ENCODE measurements around the gene NEURL1. TPM values are rescaled to one million over a fixed set of nuclear protein-coding genes. Genes with fewer than 3 reads are reported as not detected.

The NEURL1 gene
- total RNA-seq, 1 donor = not detected

DNA sequence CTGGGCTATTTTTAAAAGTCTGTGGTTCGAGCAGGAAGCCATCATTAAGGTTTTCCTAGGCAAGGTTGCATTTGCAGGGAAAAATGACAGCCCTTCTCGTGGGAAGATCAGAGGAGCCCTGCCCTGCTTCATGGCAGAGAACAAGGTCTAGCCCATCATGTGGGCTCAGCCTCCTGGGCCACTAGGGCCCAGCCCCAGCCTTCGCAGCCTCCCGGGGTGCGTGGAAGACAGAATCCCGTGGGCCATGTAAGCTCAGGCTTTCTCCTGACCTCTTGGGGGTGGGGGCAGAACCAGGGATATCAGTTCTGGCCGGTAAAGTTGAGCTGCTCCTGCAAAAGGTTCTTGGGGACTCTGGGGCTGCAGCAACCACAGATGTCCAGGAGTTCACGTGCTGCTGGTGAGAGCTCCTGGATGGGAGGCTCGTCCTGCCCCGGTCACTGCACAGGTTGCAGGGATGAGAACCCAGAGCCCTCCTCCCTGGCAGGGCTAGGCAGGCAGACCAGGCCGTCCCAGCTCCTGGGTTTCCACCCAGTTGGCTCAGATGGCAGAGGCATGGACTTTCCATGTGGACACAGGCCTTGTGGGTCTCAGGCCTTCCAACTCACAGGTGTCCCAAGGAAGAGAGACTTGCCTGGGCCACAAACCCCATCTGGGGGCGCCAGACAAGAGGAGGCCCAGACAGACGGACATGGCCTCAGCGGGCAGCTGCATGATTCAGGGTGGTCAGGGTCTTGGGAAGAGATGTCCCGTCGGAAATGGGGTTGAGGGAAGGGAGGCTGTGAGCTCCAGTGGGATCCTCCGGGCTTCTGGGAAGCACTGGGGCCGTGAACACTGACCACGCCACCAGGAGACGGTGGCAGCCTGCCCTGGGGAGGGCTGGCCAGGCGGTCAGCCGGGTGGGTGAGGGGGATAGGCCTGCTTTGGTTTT, 126.2 kb downstream of the NEURL1 start:
- H3K4me2 ChIP-seq (ENCODE audit: insufficient read depth, low read length) = peak overlapping the region; percentile 29
- DNase-seq (ENCODE audit: insufficient read length, low spot score, missing footprints) = peak; percentile 84
- H3K27ac ChIP-seq (ENCODE audit: low read depth, low read length) = peak overlapping the region; percentile 87
- H3K4me1 ChIP-seq (ENCODE audit: insufficient read depth, low read length) = peaks cover 60% of the 10 kb centered on the region
- no peak overlapping the region for H2AFZ ChIP-seq (ENCODE audit: low read length)
- peaks cover 8% of the 10 kb centered on the region for H4K20me1 ChIP-seq (ENCODE audit: insufficient read depth, low read length)
- no peaks in the 10 kb centered on the region for H3K79me2 ChIP-seq (ENCODE audit: insufficient read depth, low read length)
- H3K36me3 ChIP-seq (ENCODE audit: insufficient read depth, low read length) = peaks cover 54% of the 10 kb centered on the region
- TF ChIP-seq, protein P1, sequence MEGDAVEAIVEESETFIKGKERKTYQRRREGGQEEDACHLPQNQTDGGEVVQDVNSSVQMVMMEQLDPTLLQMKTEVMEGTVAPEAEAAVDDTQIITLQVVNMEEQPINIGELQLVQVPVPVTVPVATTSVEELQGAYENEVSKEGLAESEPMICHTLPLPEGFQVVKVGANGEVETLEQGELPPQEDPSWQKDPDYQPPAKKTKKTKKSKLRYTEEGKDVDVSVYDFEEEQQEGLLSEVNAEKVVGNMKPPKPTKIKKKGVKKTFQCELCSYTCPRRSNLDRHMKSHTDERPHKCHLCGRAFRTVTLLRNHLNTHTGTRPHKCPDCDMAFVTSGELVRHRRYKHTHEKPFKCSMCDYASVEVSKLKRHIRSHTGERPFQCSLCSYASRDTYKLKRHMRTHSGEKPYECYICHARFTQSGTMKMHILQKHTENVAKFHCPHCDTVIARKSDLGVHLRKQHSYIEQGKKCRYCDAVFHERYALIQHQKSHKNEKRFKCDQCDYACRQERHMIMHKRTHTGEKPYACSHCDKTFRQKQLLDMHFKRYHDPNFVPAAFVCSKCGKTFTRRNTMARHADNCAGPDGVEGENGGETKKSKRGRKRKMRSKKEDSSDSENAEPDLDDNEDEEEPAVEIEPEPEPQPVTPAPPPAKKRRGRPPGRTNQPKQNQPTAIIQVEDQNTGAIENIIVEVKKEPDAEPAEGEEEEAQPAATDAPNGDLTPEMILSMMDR (IDR thresholded peaks at IDR 0.05; ENCODE audit: extremely low read depth, low read depth, low read length) = no peak
- no peak overlapping the region for H3K4me3 ChIP-seq (ENCODE audit: insufficient read depth, low read length)
- no peaks in the 10 kb centered on the region for H3K9me3 ChIP-seq (ENCODE audit: low read depth, low read length)
- no peaks in the 10 kb centered on the region for H3K27me3 ChIP-seq (ENCODE audit: insufficient read depth, low read length)

DNA sequence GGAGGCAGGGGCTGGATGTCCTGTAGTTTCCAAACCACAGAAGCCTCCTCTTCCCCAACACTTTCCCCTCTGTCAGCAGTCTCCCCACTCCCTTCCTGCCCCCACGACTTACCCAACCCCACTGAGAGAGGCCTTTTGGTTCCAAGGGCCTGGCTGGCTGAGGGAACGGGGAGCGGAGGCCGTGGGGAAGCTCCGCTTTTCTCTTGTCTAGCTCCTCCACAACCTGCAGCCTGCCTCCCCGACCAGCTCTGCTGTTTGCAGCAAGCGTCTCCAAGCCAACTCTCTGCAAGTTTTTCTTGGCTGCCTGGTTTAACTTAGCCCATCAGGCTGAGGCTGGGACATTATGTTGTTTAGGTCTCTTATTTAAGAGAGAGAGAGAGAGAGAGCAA, 126.8 kb downstream of the NEURL1 start:
- TF ChIP-seq, protein P1 (IDR thresholded peaks at IDR 0.05; ENCODE audit: extremely low read depth, low read depth, low read length) = no peak
- peak overlapping the region; percentile 87 for H3K27ac ChIP-seq (ENCODE audit: low read depth, low read length)
- no peak overlapping the region for H2AFZ ChIP-seq (ENCODE audit: low read length)
- no peaks in the 10 kb centered on the region for H3K27me3 ChIP-seq (ENCODE audit: insufficient read depth, low read length)
- peaks cover 57% of the 10 kb centered on the region for H3K36me3 ChIP-seq (ENCODE audit: insufficient read depth, low read length)
- peaks cover 12% of the 10 kb centered on the region for H4K20me1 ChIP-seq (ENCODE audit: insufficient read depth, low read length)
- no peak overlapping the region for H3K4me3 ChIP-seq (ENCODE audit: insufficient read depth, low read length)
- no peak overlapping the region for H3K4me2 ChIP-seq (ENCODE audit: insufficient read depth, low read length)
- peaks cover 54% of the 10 kb centered on the region for H3K4me1 ChIP-seq (ENCODE audit: insufficient read depth, low read length)
- H3K79me2 ChIP-seq (ENCODE audit: insufficient read depth, low read length) = peaks cover 2% of the 10 kb centered on the region
- no peaks in the 10 kb centered on the region for H3K9me3 ChIP-seq (ENCODE audit: low read depth, low read length)
- DNase-seq (ENCODE audit: insufficient read length, low spot score, missing footprints) = peak; percentile 41

DNA sequence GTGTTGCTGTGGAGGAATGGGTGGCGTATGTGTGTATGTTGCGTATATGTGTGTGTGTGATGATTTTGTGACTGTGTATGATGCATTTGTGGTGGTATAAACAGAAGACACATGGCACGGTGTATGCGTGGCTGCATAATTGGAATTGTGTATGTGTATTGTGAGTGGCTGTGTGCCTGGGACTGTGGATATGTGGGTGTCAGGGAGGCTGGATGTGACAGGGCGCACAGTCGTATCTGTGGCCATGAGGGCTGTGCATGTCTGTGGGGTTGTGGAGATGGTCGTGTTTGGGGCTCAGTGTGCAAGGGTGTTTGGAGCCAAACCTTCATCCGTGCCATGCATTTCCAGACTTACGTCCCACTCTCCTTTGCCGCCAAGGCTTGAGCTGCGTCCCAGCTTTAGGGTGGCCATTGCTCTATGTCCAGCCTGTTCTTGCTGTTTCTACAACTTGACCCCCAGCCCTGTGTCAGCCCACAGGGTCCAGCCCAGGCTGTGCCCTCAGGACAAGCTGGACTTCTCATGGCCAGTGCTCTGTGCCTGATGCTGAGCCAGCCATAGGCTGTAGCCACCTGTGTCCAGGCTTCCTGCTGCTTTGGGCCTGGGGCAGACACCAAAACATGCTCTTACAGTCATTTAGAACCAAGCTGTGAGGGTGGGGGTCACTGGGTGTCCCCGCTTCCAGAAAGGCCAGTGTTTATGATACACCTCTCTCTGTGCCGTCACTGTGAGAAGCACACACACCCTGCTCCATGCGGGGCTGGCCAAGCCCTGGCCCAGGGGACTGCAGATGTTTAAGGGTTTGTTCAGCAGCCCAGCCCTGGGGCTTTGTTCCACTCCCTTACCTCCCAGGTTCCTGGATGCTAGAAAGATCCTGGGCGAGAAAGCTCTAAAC, 127.6 kb downstream of the NEURL1 start:
- no peak overlapping the region for H3K4me3 ChIP-seq (ENCODE audit: insufficient read depth, low read length)
- peak overlapping the region; percentile 87 for H3K27ac ChIP-seq (ENCODE audit: low read depth, low read length)
- peaks cover 47% of the 10 kb centered on the region for H3K4me1 ChIP-seq (ENCODE audit: insufficient read depth, low read length)
- H3K36me3 ChIP-seq (ENCODE audit: insufficient read depth, low read length) = peaks cover 62% of the 10 kb centered on the region
- no peak overlapping the region for H2AFZ ChIP-seq (ENCODE audit: low read length)
- H3K4me2 ChIP-seq (ENCODE audit: insufficient read depth, low read length) = no peak overlapping the region
- H4K20me1 ChIP-seq (ENCODE audit: insufficient read depth, low read length) = peaks cover 12% of the 10 kb centered on the region
- H3K9me3 ChIP-seq (ENCODE audit: low read depth, low read length) = no peaks in the 10 kb centered on the region
- H3K27me3 ChIP-seq (ENCODE audit: insufficient read depth, low read length) = no peaks in the 10 kb centered on the region
- peak; percentile 74 for DNase-seq (ENCODE audit: insufficient read length, low spot score, missing footprints)
- H3K79me2 ChIP-seq (ENCODE audit: insufficient read depth, low read length) = peaks cover 2% of the 10 kb centered on the region
- TF ChIP-seq, protein P1 (IDR thresholded peaks at IDR 0.05; ENCODE audit: extremely low read depth, low read depth, low read length) = no peak

Data from osteoblast (primary cell).